Measurements from ENCODE around the gene CATSPERB.
"Not testable (repeated sequence)": the region's sequence is repeated elsewhere in the genome, so short reads cannot be mapped to it uniquely, and the experiment has no call there.

Gene CATSPERB

DNA sequence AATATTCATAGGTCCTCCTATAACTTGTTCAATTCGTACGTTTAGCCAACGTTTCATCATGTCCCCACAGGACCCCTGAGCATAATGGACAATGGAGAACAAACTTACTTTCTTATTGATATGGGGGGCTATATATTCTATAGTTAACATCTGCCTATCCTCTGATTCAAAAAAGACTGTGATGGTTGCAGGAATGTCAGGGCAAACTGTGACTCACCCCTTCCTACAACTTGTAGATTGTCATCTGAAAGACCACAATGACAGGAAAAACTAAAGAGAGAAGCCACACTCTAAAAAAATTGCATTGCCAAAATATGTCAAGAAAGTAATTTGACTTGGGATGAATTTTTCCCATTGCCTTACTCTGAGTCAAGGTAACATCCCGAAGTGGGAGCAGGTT, 50.8 kb downstream of the CATSPERB start:
- no peak overlapping the region for H3K4me3 ChIP-seq (ENCODE audit: low read depth, low read length)

DNA sequence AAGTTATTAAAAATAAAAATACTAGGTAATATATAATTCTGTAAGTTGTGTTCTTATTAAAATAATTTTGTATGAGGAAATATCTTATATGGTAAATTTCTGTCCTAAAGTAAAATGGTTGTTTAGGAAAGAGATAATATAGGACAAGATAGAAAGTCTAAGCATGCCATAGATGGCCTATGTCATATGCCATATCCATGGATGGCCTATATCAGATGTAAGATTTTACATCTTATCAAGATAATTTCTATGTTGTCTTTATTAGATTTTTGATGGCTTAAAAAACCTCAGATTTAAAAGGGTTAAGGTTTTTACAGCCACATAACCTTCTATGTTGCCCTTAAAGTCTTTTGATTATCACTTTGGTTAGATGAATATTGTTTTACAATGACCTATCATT, 52.6 kb downstream of the CATSPERB start:
- no peak overlapping the region for H3K4me3 ChIP-seq (ENCODE audit: low read depth, low read length)

More for the DNA sequence above, 50.8 kb downstream of the CATSPERB start:
- no peak for DNase-seq (ENCODE audit: low read depth)

DNA sequence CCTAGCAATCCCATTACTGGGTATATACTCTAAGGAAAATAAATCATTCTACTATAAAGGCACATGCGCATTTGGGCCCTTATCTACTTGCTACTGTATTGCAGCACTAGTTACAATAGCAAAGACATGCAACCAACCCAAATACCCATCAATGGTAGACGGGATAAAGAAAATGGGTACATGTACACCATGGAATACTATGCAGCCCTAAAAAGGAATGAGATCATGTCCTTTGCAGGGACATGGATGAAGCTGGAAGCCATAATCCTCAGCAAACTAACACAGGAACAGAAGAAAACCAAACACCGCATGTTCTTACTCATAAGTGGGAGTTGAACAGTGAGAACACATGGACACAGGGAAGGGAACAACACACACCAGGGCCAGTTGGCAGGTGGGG, 54.2 kb downstream of the CATSPERB start:
- not testable (repeated sequence) for DNase-seq (ENCODE audit: low read depth); H3K4me3 ChIP-seq (ENCODE audit: low read depth, low read length)

More for the DNA sequence above, 52.6 kb downstream of the CATSPERB start:
- DNase-seq (ENCODE audit: low read depth), result no peak

- no peak overlapping the region for H3K4me3 ChIP-seq (ENCODE audit: low read depth, low read length)
- DNase-seq (ENCODE audit: low read depth), result no peak
Observed at GRCh38 chr14:91674911-91675310, 57.0 kb downstream of the CATSPERB start.

- no peak for DNase-seq (ENCODE audit: low read depth)
- H3K4me3 ChIP-seq (ENCODE audit: low read depth, low read length), result no peak overlapping the region
Observed at GRCh38 chr14:91669867-91670266, 62.0 kb downstream of the CATSPERB start.

GRCh38 chr14:91667101-91667500, 64.8 kb downstream of the CATSPERB start:
- DNase-seq (ENCODE audit: low read depth), result not testable (repeated sequence)

GRCh38 chr14:91660790-91661189, 71.1 kb downstream of the CATSPERB start:
- no peak overlapping the region for H3K4me3 ChIP-seq (ENCODE audit: low read depth, low read length)
- DNase-seq (ENCODE audit: low read depth), result no peak

More at GRCh38 chr14:91667101-91667500, 64.8 kb downstream of the CATSPERB start:
- H3K4me3 ChIP-seq (ENCODE audit: low read depth, low read length), result not testable (repeated sequence)

GRCh38 chr14:91654836-91655235, 77.0 kb downstream of the CATSPERB start:
- H3K4me3 ChIP-seq (ENCODE audit: low read depth, low read length), result no peak overlapping the region
- DNase-seq (ENCODE audit: low read depth), result no peak

- no peak for DNase-seq (ENCODE audit: low read depth)
- H3K4me3 ChIP-seq (ENCODE audit: low read depth, low read length), result no peak overlapping the region
Observed at GRCh38 chr14:91653451-91653850, 78.4 kb downstream of the CATSPERB start.

- no peak overlapping the region for H3K4me3 ChIP-seq (ENCODE audit: low read depth, low read length)
- DNase-seq (ENCODE audit: low read depth), result peak; percentile 18
Observed at GRCh38 chr14:91649930-91650329, 82.0 kb downstream of the CATSPERB start.

DNA sequence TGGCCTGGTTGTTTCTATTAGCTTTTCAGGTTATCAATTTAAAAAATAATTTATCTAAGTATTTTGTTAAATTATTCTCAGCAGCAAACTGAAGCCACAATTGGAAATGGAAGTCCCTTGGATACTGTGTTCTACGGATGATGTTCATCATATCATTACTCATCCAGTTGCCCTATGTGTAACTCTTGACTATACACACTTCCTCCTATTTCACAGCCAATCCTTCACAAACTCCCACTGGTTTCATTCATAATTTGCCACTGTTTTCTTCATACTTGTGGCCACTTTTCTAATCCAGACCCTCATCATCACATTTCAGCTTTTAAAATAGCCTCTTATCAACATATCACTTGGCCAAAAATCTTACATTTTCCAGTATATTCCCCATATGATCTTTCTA, 84.0 kb downstream of the CATSPERB start:
- DNase-seq (ENCODE audit: low read depth), result no peak
- no peak overlapping the region for H3K4me3 ChIP-seq (ENCODE audit: low read depth, low read length)

DNA sequence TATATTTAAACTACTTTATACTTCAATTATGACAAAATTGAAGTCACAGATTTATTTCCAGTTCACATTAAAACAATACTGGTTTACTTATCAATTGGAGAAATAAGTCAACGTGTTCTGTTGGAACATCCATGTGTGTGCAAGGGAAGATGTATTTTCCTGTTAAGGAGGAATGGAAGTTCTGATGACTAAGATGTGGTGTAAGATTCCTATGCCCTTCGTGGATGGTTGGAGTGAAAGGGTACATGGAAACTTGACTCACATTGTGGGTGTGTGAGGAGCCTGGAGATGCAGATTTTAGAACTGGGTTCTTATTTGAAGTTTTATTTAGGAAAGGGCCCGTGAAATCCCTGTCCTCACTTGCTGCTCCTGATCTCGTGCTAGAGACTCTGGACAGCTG, 95.3 kb downstream of the CATSPERB start:
- DNase-seq (ENCODE audit: low read depth), result no peak
- no peak overlapping the region for H3K4me3 ChIP-seq (ENCODE audit: low read depth, low read length)

GRCh38 chr14:91624757-91625156, 107.1 kb downstream of the CATSPERB start:
- no peak overlapping the region for H3K4me3 ChIP-seq (ENCODE audit: low read depth, low read length)
- DNase-seq (ENCODE audit: low read depth), result no peak

DNA sequence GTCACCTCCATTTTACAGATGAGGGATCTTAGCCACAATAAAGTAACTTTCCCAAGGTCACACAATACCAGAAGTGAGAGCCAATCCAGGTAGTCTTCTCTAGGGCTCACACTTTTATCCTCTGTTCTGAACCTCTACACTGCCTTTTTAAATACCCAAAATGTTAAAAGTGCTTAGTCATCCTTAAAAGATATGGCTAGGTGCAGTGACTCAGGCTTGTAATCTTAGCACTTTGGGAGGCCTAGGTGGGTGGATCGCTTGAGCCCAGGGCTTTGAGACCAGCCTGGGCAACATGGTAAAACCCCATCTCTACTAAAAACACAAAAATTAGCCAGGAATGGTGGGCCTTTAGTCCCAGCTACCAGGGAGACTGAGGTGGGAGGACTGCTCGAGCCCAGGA, 117.7 kb downstream of the CATSPERB start:
- no peak for DNase-seq (ENCODE audit: low read depth)
- H3K4me3 ChIP-seq (ENCODE audit: low read depth, low read length), result no peak overlapping the region

GRCh38 chr14:91613459-91614112, 118.3 kb downstream of the CATSPERB start:
- no peak for DNase-seq (ENCODE audit: low read depth)
- no peak overlapping the region for H3K4me3 ChIP-seq (ENCODE audit: low read depth, low read length)

DNA sequence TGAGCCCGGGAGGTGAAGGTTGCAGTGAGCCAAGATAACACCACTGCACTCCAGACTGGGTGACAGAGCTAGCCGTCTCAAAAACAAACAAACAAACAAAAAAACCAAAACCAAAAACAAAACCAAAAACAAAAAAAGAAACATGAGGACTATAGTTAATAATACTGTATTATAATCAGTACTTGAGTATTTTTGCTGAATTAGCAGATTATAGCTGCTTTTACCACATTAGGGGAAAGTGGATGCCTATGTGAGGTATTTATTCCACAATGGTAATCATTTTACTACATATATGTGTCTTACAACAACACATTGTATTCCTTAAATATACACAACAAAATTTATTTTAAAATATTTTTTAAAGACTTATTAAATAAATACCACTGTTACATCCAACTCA, 120.4 kb downstream of the CATSPERB start:
- no peak overlapping the region for H3K4me3 ChIP-seq (ENCODE audit: low read depth, low read length)
- no peak for DNase-seq (ENCODE audit: low read depth)

DNA sequence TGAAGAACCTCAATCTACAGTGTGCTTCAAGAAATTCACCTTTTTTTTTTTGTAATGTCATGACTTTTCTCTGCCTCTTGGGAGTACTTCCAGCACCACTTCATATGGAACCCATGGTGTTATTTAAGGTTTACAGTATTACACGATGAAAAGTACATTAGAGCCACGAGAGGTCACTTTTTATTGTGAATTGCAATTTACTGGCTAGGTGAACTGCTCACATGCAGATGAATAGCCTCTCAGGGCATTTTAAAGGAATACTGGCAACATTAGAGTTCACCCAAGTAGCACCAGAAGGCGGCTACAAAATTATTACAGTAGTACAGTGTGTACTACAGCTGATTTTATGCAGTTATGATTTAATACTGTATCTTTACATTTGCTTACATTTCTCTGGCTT, 122.7 kb downstream of the CATSPERB start:
- DNase-seq (ENCODE audit: low read depth), result no peak
- H3K4me3 ChIP-seq (ENCODE audit: low read depth, low read length), result no peak overlapping the region

GRCh38 chr14:91607322-91608047, 124.4 kb downstream of the CATSPERB start:
- no peak for DNase-seq (ENCODE audit: low read depth)
- no peak overlapping the region for H3K4me3 ChIP-seq (ENCODE audit: low read depth, low read length)

- no peak overlapping the region for H3K4me3 ChIP-seq (ENCODE audit: low read depth, low read length)
Observed at GRCh38 chr14:91606851-91607250, 125.0 kb downstream of the CATSPERB start.

DNA sequence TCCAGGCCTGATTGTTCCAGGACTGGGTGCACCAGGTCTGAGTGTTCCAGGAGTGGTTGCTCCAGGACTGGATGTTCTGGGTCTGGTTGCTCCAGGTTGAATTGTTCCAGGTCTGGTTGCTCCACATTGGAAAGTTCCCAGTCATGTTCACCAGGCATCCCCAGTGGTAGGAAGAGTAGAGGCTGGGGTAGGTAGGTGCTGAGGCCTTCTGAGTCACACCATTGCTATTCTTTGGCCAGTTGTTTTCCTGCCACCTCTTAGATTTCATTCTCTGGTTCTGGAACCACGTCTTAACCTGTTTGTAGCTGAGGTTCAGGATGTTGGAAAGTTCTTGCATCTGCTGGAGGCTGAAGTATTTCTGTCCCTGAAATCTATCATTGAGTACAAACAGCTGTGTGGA, 127.3 kb downstream of the CATSPERB start:
- DNase-seq (ENCODE audit: low read depth); H3K4me3 ChIP-seq (ENCODE audit: low read depth, low read length): not testable (repeated sequence)

More at GRCh38 chr14:91606851-91607250, 125.0 kb downstream of the CATSPERB start:
- DNase-seq (ENCODE audit: low read depth), result no peak

DNA sequence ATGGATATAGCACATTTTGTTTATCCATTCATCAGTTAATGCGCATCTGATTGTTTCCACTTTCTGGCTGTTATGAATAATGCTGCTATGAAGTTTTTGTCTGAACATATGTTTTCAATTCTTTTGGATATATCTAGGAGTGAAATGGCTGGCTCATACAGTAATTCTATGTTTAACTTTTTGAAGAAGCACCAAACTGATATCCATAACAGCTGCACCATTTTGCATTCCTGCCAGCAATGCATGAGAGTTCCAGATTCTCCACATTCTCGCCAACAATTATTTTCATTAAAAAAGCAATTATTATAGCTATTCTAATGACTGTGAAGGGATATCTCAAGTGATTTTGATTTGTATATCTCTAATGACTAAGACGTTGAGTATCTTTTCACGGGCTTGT, 131.9 kb downstream of the CATSPERB start:
- DNase-seq (ENCODE audit: low read depth), result no peak
- no peak overlapping the region for H3K4me3 ChIP-seq (ENCODE audit: low read depth, low read length)
